Vagina (tissue), 2 donors: Measurements from ENCODE around the gene RNF7.
"Not testable (repeated sequence)": the region's sequence is repeated elsewhere in the genome, so short reads cannot be mapped to it uniquely, and the experiment has no call there.

Experiments used
- POLR2A ChIP-seq, 2 donors: fragments of 450-650 bp; IDR thresholded peaks; one replicate each; pipeline ENCODE4 v1.6.1; 2017; ENCODE audit warnings: antibody characterized with exemption in 2 of 2, mild to moderate bottlenecking in 2 of 2, moderate library complexity in 2 of 2
- POLR2AphosphoS5 ChIP-seq, 2 donors: sonication (generic); formaldehyde crosslinking; IDR thresholded peaks; one replicate each; pipeline ENCODE4 v1.9.0; 2017; ENCODE audit warnings: antibody characterized with exemption in 2 of 2, mild to moderate bottlenecking in 2 of 2, low read depth in 1 of 2; ENCODE audit not compliant: insufficient read depth in 1 of 2

GRCh38 chr3:141692973-141693372 lies 45.1 kb upstream of the RNF7 start:
- TF ChIP-seq POLR2A (IDR thresholded peaks at IDR 0.05); POLR2AphosphoS5 (IDR thresholded peaks at IDR 0.05; ENCODE audit: insufficient read depth in 1 of 2, low read depth in 1 of 2): not testable (repeated sequence)
